HG02885 (cell line): ENCODE data around the gene INTS1.

Experiments
- ATAC-seq: cut with Tn5 transposase; IDR thresholded peaks from one replicate; pipeline ENCODE4 v1.9.1; 2021; ENCODE audit warnings: mild to moderate bottlenecking; ENCODE audit not compliant: unreplicated experiment, poor library complexity

INTS1 gene

GRCh38 chr7:1542329-1542728, 38.1 kb upstream of the INTS1 start:
- no peak for ATAC-seq

GRCh38 chr7:1541431-1542162, 37.4 kb upstream of the INTS1 start:
- no peak for ATAC-seq

- no peak for ATAC-seq
Observed at GRCh38 chr7:1540776-1541271, 36.6 kb upstream of the INTS1 start.

- no peak for ATAC-seq
Observed at GRCh38 chr7:1539882-1540775, 35.9 kb upstream of the INTS1 start.

- ATAC-seq = no peak
Observed at GRCh38 chr7:1539181-1539881, 35.1 kb upstream of the INTS1 start.

GRCh38 chr7:1538544-1539180, 34.5 kb upstream of the INTS1 start:
- no peak for ATAC-seq

- ATAC-seq = no peak
Observed at GRCh38 chr7:1537535-1538412, 33.6 kb upstream of the INTS1 start.

GRCh38 chr7:1536743-1537534, 32.8 kb upstream of the INTS1 start:
- no peak for ATAC-seq

- no peak for ATAC-seq
Observed at GRCh38 chr7:1536455-1536742, 32.2 kb upstream of the INTS1 start.

GRCh38 chr7:1535701-1536454, 31.7 kb upstream of the INTS1 start:
- ATAC-seq = no peak

- ATAC-seq = no peak
Observed at GRCh38 chr7:1535100-1535458, 30.9 kb upstream of the INTS1 start.

- ATAC-seq = no peak
Observed at GRCh38 chr7:1534330-1535099, 30.3 kb upstream of the INTS1 start.

- ATAC-seq = no peak
Observed at GRCh38 chr7:1533547-1534329, 29.5 kb upstream of the INTS1 start.

- ATAC-seq = no peak
Observed at GRCh38 chr7:1533255-1533546, 29.0 kb upstream of the INTS1 start.

GRCh38 chr7:1532456-1533254, 28.5 kb upstream of the INTS1 start:
- no peak for ATAC-seq

GRCh38 chr7:1531979-1532455, 27.8 kb upstream of the INTS1 start:
- ATAC-seq = no peak
